GM03348 (cell line): ENCODE data around the gene KIAA1755.

ENCODE experiments used
- DNase-seq: peaks from one replicate; pipeline ENCODE4 v3.0.0; 2012; ENCODE audit warnings: low spot score

Gene KIAA1755

DNA sequence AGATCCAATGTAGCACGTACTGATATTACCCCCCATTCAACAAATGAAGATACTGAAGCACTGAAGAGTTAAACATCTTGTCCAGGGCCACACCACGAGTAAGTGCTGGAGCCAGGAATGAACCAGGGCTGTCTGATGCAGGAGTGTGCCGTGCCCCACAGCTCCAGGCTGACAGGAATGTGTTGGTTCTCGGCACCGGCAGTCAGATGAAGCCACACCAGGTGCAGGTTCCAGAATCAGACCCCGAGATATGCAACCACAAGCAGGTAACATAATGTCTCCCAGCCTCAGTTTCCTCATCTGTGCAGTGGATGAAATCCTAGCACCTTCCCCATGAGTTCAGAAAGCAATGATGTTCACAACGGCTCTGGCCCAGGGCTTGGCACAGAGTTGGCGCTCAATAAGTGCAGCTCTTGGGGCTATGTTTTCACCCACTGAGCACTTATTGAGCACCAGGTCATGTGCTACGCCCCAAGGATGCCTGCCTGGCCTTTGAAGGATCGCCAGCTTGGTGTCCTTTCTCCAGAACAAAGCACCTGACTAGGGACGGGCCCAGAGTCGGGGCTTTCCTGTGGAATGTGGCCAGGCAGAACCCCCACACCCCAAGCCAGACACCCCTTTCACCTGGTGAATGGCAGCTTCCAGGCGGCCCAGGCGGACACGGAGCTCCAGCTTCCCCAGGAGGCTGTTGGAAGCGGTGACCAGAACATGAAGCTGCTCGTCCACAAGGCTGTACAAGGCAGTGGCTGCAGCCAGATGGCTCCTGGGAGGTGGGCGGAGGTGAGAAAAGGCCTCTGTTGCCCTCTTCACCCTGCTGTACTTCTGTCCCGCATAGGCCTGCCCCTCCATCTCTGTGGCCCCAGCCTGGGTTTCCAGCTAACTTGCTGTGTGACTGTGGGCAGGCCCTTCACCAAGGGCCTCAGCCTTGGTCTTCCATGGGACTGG, 41.3 kb downstream of the KIAA1755 start:
- DNase-seq: no peak

DNA sequence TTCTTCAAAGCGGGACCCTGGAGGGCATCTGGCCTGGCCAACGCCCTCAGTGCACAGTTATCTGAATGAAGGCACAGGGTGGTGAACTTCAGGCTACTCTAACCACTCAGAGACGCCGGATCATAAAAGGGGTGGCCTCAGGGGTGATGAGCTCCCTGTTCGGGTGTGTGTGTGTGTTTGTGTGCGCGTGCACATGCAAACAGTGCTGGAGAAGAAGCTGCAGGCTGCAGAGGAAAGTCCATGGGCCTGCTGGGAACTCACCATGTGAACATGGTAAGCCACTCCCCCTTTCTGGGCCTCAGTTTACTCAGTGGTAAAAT, 42.0 kb downstream of the KIAA1755 start:
- no peak for DNase-seq

- DNase-seq: peak; percentile 96
Measured at GRCh38 chr20:38217791-38218565, 42.6 kb downstream of the KIAA1755 start.

DNA sequence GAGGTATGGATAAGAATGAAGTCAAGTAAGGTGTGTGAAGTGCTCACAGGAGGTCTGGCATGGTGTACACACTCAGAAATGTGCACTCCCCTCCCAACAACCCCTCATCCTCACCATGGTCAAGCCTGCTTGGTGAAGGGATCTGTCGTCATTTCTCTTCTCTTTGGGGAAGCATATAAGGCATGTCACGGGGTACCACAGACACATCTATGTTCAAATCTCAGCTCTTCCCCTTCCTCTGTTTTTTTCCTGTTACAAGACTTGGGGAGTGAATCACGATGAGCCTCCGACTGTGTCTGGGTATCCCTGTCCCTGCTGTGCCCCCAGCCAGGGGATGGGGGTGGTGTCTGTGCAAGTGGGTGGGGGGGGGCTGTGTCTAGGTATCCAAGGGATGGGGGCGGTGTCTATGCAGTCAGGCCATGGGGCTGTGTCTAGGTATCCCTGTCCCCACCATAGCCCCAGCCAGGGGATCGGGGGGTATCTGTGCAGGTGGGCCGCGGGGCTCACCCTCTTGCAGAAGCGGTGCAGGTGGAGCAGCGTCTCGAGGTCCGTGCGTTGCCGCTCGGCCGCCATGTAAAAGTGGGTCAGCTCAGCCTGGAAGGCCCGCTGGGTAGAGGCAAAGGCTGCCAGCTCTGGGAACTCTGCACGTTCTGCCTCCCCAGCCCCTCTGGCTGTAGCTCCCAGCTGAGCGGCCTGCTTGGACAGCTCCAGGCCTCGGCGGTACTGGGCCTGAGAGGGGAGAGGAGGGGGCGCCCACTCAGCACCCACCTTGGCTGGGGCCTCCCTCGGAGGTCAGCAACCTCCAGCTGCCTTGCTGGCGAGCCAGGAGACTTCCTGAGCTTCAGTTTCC, 43.6 kb downstream of the KIAA1755 start:
- no peak for DNase-seq

DNA sequence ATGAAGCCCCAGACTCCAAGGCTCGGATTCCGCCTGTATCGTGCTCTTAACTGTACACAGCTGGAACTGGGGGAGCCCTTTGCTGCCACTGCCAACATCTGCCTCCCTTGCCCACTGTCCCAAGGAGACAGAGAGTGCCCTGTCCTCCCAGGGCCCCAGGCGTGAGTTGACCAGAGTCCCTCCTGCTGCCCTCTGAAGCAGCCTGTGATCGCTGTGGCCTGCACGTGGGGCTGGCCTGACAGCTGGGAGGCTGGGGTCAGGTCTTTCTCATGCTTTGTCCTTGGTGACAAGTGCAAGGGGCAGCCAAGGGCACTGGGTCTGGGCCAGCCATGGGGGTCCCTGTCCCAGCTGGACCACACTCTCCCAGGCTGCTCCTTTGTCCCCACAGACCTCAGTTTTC, 44.3 kb downstream of the KIAA1755 start:
- DNase-seq: no peak

DNA sequence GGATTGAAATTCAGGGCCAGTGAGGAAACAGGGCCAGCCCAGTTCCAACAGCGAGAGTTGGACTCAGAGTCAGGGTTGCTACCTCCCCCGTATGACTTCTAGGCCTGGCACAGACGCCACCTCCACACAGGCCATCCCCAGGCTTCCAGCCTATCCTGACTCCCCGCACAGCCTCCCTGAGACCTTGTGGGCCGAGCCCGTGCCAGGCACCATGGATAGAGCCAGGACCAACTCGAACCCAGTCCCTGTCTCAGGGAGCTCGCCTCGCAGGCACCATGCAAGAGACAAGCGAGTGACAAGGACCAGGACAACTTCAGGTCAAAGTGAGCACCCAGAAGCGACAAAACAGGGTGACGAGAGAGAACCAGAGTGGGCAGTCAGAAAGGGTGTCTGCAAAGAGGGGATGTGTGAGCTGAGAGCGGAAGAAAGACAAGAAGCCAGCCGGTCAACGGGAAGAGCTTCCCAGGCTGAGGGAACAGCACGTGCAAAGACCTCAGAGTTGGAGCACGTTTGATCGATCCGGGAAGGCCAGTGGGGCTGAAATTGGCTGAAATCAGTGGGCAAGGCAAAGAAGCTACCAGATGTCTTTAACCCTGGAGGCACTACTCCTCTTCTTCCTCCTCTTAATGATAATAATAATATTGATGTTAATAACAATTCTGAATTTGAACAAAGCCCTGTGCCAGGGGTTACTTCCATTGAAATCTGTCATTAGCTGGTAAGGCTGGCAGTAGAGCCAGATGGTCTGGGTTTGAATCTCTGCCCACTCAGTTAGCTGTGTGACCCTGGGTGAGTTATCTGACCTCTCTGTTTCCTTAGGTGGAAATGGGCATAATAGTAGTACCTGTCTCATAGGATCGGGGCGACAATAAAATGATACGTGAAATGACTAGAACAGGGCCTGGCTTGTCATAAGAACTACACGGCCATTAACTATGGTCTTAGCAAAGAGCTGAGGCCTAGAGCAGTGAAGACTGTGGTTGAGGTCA, 45.0 kb downstream of the KIAA1755 start:
- DNase-seq: no peak

DNA sequence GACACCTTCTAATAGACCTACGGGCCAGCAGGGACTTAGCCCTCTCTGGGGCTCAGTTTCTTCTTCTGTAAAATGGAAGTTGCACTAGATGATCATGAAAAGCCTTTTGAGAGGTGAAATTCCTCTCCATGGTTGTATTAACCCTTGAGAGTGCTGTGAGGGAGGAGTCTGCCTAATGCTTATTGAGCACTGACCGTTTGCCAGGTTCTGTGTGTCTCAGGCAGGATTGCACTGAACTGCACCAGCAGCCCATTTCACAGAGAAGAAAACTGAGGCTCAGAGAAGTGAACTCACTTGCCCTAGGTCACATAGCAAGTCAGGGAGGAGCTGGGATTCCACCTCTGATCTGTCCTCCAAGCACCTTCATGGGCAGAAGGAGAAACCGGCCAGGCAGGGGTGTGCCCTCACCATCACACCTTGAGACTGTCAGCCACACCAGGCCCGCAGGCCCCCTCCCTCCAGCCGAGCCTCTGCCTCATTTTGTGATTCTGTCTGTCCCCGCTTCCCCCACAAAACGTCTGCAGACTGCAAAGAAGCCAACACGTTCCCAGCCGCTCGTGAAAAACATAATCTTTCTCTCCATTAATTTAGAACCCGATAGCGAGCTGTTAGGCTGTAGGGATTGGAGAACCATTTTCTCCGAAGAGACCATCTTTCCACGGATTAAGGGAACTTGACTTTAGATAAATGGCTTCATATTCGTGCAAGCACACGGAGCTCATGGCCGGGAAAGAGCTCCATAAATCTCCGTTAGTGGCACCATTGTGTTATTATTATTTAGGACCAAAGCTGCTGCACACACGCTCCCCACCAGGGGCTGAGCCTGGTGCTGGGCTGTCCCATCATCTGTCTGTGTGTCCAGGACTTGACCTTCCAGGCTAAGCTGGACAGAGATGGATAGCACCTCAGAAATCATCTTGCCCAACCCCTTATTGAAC, 46.0 kb downstream of the KIAA1755 start:
- no peak for DNase-seq

DNA sequence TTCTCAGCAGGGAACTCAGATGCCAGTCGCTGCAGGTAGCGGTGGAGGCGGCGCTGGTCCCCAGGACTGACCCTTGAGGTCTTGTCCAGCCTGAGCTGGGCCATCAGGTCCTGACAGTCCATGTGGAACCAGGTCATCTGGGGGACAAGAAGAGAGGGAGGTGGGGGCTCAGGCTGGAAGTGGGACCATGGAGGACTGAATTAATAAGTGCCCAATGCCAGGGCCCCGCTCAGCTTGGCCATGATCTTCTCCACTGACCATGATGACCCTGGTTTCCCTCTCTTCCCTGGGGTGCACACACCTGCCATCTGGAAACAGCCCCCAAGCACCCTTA, 47.0 kb downstream of the KIAA1755 start:
- DNase-seq: no peak

- no peak for DNase-seq
Measured at GRCh38 chr20:38212806-38213606, 47.5 kb downstream of the KIAA1755 start.

- DNase-seq: no peak
Measured at GRCh38 chr20:38211200-38212097, 49.1 kb downstream of the KIAA1755 start.

GRCh38 chr20:38210741-38211140, 49.8 kb downstream of the KIAA1755 start:
- DNase-seq: peak; percentile 44

- no peak for DNase-seq
Measured at GRCh38 chr20:38209736-38210405, 50.7 kb downstream of the KIAA1755 start.

- no peak for DNase-seq
Measured at GRCh38 chr20:38209054-38209675, 51.4 kb downstream of the KIAA1755 start.

DNA sequence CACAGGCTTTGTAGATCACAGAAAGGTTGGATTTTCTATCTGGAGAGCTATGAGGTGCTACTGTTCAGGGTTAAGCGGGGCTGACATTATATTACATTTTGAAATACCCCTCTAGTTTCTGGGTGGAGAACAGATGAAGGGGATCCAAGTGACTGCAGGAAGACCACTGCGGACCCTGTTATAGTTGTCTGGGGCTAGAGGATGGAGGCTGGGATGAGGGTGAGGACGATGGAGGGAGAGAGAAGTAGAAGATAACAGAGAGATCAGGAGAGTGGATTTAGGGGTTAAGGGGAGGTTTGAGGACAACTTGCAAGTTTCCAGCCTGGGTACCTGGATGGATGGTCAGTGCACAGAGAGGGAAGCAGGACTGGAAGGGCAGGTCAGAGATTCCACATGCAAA, 52.0 kb downstream of the KIAA1755 start:
- no peak for DNase-seq

DNA sequence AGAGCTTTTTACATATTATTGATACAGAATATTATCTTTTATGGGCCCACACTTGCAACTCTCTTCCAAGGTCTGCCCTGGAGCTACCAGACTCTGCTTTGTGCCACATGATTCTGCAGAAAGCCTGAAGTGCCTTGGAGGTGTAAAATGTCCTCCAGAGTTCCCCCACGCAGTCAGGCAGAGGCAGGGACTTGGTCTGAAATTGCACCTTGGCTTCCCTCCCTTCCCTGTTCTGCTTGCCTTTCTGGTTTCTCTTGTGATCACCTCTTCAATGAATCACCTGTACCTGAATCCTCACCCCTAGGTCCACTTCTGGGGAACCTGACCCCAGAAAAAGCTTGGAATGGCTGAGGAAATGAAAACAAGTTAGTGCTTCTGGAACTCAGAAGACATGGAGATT, 52.4 kb downstream of the KIAA1755 start:
- no peak for DNase-seq

GRCh38 chr20:38207621-38208020, 52.9 kb downstream of the KIAA1755 start:
- no peak for DNase-seq

GRCh38 chr20:38205001-38205400, 55.5 kb downstream of the KIAA1755 start:
- DNase-seq: no peak
